GM18858 (cell line): ENCODE results near the gene VDAC1.

Experiments used
- ATAC-seq: cut with Tn5 transposase; IDR thresholded peaks from one replicate; pipeline ENCODE4 v1.9.1; 2021; ENCODE audit not compliant: unreplicated experiment

VDAC1 gene

DNA sequence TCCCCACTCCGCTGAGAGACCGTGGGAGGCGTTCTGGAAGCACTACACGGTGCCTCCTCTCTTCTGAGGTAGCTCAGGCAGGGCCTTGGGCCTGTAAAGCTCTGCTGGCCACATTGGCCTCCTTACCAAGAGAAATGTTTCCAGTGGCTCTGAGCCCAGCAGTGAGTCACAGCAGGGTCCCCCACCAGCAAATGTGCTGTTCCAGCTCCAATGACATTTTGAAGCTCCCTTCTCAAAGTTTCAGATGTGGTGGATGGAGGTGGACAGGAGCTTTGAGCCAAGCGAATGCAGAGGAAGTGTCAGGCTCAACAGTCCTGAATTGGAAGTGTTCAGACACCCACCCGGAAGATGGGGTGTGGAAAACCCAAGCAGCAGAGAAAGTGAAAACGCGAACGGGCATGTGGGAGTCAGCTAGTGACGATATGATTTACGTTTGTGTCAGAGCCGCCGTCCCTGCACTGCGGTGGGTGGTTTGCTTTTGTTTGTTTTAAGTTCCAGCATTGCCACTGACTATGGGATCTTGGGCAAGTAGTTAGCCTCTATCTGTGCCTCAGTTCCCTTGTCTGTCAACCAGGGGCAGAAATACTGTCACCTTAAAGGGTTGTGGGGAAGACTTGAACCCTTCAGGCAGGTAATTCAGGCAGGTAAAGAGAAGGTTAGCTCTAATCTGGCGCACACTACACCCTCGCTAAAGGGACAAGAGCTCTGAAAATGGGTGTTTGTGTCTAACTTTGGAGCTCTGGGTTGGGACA lies 74.5 kb downstream of the VDAC1 start:
- peak; percentile 26 for ATAC-seq

DNA sequence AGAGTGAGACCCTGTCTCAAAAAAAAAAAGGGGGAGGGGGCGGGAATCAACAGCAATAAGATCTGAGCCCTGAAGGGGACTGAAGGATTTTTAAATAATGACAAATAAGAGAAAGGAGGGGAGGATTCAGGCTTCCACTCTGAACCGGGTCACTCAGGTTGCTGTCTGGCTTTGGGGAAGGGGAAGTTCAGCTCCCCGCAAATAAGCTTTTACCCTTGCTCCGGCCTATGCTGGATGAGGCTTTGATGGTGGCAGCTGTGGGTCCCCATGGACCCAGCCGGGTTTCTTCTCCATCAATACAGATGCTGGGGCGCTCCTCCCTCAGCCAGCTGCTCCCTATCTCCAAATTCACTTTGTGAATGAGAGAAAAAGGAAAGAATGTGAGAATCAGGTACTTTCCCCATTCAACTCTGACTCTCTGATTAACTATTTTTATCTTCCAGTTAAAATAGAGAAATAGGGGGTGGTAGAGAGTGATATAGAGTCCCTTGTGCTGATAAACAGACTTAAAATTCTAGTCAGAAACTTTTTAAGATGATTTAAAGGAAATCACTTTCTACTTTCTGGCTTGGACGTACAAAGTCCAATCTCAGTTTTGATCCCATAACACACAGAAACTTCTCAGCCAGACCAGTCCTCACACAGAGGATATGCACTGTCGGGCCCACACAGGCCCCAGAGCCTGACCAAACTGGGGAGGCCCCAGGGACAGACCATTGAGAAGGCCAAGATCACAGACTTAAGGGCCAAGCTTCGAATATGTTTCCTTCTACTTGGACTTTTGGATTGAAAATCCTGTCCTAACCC lies 76.0 kb downstream of the VDAC1 start:
- no peak for ATAC-seq

DNA sequence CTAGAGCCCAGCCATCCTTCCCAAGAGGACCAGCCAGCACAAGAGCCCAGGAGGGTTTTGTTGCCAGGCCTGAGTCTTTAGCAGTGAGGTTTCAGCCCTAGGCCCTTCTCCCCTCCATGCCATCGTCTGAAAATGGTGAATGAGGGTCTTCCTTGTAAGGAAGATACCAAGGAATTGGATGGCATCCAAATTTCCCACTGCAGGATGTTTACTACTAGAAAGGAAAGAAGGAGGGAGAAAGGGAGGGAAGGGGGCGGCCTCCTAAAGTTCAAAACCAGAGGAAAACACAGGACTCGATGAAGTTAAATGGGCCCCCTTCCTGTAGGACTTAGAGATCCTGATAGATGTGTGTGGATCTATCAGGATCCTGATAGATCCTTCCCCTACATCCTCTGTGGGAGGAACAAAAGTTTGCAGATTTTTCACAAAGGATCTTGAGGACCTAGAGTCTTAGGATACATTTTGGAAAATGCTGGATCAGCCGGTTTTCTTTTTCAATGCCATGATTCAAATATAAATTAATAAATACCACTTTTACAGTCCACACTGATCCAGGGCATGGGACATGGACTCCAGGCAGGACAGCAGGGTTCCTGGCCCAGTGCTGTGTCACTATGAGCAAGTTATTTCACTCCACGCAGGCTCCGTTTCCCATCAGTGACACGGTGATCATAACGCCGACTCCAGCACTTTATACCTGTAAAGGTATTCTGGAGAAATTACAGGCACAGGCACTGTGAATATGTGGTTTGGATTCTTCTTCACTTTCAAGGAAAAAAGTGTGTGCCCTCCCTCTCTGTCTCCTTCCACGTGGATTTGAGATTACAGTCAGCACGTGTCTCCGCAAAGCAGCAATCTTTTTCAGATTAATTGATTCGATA lies 77.2 kb downstream of the VDAC1 start:
- ATAC-seq: no peak

DNA sequence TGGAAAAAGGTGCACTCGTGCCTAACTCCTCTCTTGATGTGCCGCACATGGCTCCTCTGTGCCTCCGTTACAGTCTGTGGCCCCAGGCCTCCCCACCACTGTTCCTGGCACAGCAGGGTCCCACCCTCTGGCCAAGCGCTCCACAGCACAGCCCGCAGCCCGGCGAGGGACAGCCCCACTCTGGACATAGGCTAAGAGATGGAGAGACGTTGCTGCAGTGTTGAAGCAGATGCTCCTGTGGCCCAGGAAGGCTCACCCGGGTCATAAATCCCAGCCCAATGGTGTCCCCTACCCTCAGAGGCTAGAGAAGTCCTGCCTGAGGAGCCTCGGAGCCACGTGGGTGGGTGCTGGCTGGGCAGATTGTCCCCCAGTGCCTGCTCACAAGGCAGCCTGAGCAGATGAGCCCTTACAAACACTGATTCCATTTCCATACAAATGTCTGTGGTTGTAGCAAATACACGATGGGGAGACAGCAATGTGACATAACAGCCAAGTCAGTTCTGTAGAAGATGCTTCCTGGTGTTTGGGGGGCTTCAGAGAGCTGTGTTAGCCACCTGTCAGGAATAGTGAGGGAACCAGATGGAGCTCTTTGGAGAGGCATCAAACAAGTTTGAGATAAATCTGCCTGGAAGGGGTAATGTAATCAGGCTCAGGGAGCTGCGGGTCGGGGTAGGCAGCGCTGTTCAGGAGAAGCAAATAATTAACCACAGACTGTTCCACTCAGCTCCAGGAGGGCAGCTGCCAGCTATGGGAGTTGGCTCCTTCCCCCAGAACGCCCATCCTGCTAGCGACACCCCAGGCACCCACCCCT lies 78.1 kb downstream of the VDAC1 start:
- no peak for ATAC-seq

DNA sequence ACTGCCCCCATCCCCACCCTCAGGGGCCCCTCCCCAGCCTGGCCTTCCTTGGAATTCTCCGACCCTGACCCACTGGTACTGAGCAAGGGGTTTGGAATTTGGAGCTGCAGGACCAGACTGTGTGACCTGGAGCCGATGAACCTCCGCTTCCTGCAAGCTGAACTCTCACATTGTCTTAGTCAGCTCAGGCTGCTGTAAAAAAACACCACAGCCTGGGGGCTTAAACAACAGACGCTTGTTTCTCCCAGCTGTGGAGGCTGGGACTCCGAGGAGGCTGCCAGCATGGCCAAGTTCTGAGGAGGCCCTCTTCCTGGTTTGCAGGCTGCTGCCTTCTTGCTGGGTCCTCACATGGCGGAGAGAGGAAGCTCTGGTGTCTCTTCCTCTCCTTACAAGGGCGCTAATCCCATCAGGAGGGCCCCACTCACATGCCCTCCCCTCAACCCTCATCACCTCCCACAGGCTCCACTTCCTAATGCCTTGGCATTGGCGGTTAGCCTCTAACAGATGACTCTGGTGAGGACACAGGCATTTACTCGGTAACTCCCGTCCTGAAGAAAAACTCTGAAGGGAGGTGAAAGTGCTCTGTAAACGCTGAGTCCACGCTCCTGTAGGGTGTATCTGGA lies 78.8 kb downstream of the VDAC1 start:
- ATAC-seq: no peak

DNA sequence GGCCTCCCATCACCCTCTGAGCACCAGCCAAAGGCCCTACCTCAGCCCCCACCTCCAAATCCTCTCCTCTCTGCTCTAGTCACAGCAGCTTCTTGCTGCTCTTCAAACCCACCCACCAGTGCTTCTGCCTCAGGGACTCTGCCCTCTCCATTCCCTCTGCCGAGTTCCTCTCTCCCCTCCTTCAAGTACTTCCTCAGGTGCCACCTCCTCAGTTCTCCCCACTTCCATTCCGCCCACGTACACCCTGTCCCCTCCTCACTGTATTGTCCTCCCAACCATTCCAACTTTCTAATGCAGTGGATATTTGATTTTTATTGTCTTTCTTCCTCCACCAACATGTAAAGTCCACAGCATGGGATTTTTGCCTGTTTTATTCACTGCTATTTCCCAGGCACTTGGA lies 79.5 kb downstream of the VDAC1 start:
- ATAC-seq: no peak

DNA sequence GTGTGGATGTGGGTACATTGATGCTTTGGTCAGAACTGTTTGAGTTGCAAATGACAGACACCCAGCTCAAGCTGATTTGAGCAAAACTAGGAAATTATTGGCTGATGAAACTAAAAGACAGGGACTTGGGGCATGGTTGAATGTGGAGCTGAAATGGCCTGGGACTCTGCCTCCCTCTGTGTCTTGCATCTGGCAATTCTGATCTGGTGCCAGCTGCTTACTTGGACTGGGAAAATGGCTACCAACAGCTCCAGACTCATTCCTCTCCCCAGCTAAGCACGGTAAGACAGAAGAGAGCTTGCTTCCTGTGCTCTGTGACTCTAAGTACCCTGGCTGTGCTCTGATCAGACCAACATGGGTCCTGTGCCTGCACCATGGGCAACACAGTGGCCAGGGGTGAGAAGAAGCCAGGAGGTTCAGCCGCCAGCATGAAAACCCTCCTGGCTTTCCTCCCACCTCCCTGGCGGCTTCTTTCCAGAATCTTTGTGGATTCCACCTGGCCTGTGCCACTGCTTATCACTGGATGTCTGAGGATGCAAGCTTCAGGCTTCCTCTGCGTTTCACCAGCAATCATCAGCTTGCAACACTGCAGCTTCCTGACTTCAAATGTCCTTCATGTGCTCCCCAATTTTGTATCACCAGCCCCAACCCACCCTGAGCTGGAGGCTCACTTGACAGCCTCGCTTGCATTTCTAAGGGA lies 80.4 kb downstream of the VDAC1 start:
- ATAC-seq: no peak

DNA sequence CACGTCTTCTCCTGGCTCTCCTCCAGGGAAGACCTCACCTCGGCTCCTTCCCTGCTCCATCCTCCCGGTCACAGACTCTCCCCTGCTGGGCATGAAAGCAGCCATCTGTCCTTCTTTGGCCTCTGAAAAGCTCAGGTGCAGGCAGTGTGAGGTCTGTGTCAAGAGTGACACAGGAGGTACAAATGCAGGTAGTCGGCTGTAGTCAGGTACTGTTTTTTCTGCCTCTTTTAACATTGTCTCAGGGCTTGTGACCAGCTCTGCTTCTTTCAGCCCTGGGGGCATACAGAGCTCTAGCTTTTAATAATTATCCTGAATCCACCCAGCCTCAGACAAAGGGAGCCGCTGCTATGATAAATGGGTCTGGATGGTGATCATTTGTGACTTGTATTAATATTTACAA lies 82.8 kb downstream of the VDAC1 start:
- no peak for ATAC-seq
